DMS53 treated with DMSO at 0.1 percent for 48 hours (cell line): ENCODE data around the gene NELL2.
"Not testable (repeated sequence)": the region's sequence is repeated elsewhere in the genome, so short reads cannot be mapped to it uniquely, and the experiment has no call there.

Experiments used
- DNase-seq: peaks from one replicate; lab custom pipeline; 2025; ENCODE audit not compliant: unreplicated experiment; lab: John Stamatoyannopoulos, UW

The NELL2 gene

DNA sequence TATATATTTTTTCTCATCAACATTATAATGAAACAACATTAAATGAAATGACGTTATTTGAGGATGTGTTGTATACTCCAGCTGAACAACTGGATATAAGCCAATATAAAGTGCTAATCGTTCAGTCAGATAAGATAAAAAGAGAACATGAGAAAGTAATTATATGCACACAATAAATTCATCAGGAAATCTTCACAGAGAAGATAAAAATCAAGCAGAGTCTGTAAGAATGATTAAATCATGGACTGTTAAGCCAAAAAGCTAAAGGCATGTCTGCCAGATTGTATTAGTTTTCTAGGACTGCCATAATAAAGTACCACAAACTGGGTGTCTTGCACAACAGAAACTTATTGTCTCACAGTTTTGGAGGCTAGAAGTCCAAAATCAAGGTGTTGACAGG, 178.6 kb downstream of the NELL2 start:
- no peak for DNase-seq

DNA sequence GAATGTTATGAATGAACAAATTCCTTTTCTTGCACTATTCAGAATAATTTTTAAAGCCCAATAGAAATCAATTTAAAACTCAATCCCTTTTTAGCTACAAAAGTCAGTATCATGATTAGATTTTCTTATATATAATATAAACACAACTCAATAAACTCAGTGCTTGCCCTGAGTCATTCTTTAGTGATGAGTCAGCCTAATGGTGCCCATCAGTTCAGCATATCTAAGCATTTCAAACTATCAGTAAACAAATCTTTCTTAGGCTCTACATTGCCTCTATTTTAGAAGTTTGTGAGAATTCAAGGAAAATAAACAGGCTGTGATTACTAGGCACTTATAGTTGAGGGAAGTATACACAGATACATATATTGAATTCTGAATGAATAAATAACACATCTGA, 179.6 kb downstream of the NELL2 start:
- peak; percentile 33 for DNase-seq

DNA sequence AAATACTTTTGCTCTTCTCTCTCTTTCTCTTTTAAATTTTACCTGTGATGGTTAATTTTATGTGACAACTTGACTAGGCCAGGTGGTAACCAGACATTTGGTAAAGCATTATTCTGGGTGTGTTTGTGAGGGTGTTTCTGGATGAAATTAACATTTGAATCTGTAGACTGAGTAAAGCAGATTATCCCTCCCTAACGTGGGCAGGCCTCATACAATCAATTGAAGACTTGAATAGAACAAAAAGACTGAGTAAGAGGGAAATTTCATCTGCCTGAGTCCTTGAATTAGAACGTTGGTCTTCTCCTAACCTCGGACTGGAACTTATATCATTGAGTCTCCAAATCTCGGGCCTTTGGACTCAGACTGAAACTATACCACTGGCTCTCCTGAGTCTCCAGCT, 182.1 kb downstream of the NELL2 start:
- no peak for DNase-seq

DNA sequence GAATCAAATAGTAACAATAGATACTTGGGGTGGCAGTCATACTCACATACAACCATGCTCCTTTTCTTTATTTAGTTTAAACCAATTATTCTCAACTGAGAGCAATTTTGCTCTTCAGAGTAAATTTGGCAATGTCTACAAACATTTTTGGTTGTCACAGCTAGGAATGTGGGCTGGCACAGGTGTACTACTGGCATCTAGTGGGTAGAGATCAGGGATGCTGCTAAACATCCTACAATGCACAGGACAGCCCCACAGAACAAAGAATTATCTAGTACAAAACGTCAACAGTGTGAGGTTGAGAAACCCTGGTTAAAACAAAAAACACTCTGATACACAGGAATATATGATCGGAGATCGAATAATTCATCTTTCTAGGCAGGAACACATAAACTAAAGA, 186.5 kb downstream of the NELL2 start:
- no peak for DNase-seq

DNA sequence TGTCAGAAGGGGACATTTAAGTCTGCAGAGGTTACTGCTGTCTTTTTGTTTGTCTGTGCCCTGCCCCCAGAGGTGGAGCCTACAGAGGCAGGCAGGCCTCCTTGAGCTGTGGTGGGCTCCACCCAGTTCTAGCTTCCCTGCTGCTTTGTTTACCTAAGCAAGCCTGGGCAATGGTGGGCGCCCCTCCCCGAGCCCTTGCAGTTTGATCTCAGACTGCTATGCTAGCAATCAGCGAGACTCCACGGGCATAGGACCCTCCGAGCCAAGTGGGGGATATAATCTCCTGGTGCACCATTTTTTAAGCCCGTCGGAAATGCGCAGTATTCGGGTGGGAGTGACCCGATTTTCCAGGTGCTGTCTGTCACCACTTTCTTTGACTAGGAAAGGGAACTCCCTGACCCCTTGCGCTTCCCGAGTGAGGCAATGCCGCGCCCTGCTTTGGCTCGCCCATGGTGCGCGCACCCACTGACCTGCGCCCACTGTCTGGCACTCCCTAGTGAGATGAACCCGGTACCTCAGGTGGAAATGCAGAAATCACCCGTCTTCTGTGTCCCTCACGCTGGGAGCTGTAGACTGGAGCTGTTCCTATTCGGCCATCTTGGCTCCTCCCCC, 189.2 kb downstream of the NELL2 start:
- DNase-seq, result not testable (repeated sequence)

DNA sequence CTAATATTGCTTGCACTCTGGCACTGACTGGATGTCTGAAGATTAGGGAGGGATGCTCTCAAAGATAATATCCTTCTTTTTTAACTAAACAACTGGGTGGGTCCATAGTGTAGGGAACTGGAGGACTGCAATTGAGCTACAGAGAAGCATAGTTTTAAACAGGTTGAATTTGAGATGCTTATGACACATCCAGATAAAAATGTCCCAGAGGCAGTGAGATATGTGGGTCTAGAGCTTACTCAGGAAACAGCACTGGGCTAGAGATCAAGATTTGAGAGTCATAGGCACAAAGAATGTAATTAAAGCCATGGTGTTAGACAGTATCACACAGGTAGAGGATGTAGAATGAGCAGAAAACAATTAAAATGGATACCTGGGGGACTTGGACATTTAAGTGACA, 198.4 kb downstream of the NELL2 start:
- no peak for DNase-seq

DNA sequence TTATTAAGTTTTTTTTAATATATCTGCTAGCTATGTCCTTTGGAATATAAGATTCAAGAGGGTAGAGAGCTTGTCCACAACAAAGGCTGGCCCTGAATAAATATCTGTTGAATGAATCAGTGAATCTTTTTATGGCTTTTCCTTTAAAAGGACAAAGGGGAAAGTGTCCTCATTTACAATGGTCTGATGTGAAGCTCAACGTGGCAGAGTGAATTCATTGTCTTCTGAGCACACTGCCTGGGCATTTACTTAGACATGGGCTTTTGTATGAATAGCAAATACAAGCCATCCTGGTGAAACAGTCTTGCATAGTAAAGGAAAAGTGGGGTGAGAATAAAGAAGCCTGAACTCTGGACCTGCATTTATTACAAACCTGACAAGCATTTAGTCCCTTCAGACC, 201.2 kb downstream of the NELL2 start:
- DNase-seq, result peak; percentile 18

DNA sequence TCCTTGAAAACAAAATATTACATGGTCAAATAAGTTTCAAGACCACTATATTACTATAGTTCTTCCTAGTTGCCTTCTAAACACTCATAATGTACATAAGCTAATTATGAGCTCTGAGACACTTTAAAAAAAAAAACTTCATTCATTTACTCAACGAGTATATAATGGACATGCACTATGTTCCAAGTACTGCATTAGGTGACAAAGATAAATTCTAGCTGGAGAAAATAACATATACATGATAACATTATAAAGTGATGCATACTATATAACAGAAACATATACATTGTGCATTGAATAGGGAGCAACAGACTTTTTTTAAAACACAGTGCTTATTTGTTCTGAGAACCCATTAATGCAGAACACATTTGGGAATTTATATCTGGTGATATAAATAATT, 202.3 kb downstream of the NELL2 start:
- DNase-seq, result no peak

DNA sequence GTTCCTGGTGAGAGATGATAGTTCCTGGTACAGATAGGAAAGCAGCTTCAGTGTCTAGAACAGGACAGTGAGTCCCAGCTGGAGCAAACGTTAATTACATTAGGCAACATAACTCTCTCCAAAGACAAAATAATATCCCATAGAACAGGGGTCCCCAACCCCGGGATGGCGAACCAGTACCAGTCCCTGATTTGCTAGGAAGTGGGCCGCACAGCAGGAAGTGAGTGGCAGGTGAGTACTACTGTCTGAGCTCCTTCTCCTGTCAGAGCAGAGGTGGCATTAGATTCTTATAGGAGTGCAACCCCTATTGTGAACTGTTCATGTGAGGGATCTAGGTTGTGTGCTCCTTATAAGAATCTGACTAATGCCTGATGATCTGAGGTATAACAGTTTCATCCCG, 204.1 kb downstream of the NELL2 start:
- DNase-seq, result no peak

DNA sequence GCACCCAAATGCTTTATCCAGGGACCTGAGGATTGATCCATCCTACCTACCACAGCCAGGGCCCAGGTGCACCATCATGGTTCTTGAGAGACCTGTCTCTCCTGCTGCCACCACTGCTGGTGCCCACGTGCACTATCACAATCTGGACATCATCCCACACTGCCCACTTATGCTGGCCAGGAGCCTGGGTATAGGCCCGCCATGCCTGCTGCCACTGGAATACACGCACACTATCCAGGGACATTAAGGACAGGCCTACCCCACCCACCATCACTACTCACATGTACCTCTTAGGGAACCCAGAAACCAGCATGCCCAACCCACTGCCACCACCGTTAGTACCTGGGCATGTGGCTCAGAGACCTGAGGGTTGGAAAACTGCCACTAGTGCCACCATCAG, 207.7 kb downstream of the NELL2 start:
- no peak for DNase-seq

DNA sequence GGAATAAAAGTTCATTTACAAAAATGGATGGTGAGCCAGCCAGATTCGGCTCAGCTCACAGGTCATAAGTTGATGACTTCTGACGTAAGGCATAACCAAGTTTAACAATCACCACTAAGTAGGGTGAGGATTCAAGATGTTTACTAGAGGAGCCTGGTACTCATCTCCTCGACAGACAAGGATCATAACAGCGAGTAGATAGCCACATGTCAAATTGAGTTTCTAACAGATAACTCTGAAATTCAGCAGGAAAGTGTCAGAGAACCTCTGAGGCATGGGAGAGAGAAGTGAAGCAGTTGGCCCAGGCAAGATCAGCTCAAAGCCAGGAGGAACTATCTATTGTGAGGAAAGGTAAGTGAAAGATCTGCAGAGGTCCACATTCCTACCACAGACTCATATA, 208.7 kb downstream of the NELL2 start:
- no peak for DNase-seq

DNA sequence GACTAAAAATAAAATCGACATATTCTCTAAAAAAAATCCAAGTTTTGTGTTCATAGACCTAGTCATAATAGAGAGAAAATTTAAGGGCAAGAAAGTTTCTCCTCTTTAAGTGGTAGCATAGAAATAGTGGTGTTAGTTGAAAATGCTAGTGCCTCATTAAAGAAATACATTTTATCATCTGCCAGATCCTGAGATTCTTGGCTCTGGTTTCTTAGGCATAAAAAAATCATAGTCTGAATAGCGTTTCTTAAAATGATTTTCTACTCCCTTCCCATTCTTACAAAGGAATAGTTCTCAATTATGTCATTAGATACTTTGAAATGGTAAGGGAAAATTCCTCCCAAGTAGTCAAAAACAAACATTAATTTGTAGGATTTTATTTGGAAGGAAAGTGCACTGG, 212.8 kb downstream of the NELL2 start:
- no peak for DNase-seq

DNA sequence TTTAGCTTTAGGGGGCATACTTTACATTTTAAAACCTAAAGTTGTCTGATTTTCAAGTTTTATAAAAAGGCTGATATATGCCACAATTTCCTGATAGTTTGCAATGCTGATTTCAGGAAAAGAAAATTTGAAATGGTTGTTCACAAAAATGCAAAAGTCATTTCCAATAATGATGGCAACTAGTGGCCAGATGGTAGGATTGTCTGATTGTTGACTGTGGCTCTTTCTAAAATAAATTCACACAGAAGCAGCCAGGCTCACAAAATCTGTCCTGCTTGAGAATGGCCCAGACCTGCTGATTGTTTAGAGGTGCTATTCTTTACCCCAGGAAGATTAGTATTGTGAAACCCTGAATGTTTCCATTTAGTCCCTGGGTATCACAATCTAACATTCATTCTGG, 220.3 kb downstream of the NELL2 start:
- DNase-seq, result no peak

DNA sequence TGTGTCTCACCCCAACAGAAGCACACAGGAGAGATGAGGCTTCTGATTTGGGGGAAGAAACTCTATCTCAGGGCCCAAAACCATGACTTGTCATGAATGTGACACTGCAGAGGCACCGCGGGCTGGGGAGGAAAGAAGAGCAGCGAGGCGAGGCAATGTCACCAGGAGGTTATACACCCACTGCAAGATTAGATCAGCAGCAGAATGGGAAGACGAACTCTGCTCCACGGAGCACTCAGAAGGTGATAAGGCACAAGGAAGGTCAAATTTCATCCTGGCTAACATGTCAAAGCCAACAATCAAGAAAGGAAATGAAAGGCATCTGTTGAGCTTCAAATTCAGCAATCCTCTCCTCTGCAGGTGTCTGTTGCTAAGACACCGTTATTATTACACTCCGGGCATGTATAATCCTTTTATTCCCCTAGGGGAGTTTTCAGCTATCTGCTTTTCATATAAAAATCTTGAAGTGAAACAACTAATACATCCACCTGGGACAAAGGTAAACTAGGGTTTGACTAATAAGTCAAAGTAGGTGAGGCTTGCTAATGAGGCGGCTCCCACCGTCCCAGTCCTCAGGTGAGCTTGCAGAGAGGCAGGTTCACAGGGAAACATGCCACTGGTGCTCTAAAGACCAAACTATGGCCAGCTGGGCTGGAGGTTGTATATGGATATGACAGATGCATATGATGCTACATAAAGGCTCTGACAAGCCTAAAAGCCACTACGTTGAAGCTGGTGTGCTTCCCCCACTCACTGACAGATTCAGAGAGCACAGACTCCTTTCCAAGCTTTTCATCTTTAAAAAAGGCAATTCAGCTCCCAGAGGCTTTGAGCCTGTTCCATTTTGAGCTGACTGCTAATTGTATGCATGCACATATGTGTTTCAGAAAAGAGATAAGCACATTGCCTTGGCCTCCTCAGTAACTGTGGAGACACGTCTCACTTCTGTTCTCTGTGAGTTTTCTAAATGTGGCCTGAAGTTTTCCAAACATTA, 221.2 kb downstream of the NELL2 start:
- DNase-seq, result no peak

DNA sequence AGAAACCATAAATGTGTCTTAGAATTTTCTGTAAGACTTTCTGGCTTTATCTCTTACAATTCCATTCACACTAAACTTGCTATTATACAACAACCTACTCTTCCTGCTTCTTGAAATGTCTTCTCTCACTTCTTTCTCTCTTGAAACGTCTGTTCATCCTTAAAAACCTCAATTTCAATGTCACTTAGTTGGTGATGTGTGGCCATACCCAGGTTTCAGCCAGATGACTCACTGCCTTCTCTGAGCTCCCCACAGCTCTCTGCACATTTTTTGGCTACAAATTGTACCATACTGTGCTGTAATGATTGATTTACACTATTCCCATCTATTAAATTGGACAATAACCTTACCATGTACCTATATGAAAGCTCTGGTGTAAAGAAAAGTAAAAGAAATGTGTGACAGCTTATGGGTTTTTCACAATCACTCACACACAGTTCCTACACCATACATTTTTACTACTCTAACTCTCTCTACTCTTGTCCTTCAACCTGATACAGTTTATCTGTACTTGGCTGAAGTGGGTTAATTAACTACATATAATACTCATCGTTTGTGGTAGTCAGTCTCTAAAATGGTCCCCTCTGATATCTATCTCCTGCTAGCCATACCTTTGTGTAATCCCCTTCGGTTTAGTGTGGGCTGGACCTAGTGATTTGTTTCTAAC, 222.1 kb downstream of the NELL2 start:
- no peak for DNase-seq

DNA sequence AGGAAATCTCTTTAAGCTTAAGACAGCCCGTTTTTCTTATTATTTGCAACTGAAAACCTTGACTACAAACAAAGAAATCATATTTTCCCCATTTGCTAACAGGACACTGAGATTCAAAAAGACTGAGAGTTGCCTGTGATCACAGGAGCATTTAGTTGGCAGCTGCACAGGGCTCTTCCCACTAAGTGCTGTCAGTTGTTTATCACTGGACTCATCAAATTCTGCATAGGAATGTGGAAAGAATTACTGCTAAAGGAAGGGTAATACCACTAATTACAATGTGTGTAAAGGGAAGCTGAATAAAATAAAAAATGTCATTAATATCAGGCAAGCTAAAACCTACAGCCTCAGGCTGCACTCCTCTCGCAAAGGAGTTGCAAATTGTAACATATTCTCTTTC, 226.4 kb downstream of the NELL2 start:
- no peak for DNase-seq

DNA sequence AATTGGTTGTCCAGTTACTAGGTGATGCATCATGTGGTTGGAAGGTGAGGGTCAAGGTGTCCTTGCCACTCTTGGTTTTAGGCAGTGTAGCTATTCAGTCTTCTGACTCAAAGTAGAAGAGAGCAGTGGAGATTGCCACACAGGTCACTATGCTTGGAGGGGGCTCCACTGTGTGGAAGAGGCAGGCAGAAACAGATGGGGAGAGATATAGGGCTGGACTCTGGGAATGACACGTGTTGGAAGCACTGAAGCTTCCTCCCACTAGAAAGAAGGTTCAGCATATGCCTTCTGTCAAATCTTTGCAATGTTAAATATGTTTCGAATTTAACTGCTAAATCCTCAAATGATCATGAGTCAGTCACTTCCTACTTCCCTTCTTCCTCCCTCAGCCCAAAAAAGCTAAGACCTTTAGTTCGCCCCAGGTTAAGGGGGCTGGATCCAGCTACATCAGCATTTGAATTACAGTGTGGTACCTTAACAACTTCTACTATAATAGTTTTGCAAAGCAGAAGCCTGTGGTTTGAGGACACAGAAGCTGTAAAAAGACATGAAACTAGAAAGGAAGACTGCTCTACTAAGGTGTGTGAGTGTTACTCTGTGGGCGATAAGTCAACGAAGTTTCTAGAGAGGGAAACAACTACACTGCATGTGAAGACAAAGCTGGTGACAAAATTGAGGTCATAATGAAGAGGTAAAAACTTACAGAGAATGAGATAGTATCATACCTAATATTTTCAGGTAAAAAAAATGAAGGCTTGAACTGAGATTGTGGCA, 228.0 kb downstream of the NELL2 start:
- no peak for DNase-seq

DNA sequence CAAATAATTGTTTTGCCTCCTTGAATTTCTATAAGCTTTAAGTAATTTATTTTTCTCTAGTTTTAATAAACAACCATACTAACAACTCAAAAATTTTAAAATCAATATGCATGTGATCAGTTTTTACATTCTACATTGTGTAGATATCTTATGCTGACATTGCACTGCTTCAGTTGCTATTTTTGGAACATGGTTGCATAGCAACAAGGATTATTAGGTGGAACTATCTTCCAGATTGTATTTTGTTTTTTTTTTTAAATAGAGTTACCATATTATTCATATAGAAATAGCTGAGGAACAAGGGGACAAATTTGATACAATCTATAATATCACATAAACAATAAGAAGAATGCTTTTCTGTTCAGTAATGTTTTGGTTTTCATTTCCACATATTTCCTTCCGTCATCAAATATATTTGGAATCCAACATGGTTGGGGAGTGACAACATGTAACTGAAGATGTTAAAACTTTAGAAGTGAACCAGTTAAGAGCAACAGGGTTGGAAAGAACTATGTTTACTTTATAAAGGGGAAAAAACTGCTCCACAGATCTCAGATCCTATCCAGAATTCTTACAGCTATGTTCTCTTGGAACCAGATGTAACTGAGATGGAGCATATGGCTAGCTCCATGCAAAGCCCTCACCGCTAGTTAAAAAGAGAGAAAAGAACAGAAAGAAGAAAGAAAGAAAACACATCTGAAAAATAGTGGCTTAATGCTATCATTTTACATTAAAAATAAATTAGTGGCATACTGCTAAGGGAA, 235.5 kb downstream of the NELL2 start:
- no peak for DNase-seq

DNA sequence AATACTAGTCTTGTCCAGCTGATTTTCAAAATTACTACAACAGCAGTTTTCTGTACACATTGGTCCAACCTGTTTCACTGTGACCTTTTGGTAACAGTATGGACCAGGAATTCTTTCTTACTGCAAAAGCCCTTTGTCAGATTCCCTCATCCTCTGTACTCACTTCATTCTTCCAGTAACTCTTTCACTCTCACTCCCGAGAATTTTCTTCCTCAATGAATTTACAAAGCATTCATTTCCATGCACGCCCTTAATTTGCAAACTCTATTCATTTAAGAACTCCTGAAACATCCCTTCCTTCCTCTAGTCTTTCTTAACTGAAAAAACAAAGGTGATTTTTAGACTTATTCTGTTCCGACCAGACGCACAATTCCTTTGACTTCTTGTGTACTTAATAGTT, 238.2 kb downstream of the NELL2 start:
- DNase-seq, result no peak

DNA sequence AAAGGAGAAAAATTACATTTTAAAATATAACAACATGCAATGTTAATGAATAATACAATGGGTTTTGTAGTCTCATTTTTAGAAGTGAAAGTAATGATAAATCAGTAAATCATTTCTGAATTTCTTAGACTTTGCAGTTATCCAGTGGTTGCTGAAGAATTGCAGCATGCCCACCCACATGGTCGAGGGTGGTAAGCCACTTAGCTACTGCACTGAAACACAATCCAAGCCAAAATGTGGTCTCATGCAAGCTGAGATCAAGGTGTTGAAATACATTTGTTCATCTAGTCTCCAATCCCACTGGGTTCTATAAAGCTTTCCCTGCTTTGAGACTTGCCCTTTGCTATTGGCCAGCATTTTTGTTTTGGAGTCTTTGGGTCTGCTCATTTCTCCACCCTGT, 247.9 kb downstream of the NELL2 start:
- DNase-seq, result no peak
